Endometrial microvascular endothelial cells (primary cell): ENCODE data around the gene DYNLL2. TPM values are rescaled to one million over a fixed set of nuclear protein-coding genes. Genes with fewer than 3 reads are reported as not detected.
"Not testable (repeated sequence)": the region's sequence is repeated elsewhere in the genome, so short reads cannot be mapped to it uniquely, and the experiment has no call there.

ENCODE experiments used
- in situ Hi-C: cut with HindIII; loops from 2 replicates; pipeline ENCODE4 v1.10.0; 2017; ENCODE audit warnings: low sequenced_read_pairs, low pct_unique_long_range_greater_than_20kb; ENCODE audit errors: inconsistent ontology term
- total RNA-seq: library from RNA; depleted of rRNA; stranded (reverse); fragments of >200 nt; gene quantifications from one replicate; pipeline ENCODE4 v1.2.3, GENCODE V29; 2015; ENCODE audit errors: inconsistent ontology term

The DYNLL2 gene
- total RNA-seq, 1 donor from 2014 or later = 10.9 TPM

DNA sequence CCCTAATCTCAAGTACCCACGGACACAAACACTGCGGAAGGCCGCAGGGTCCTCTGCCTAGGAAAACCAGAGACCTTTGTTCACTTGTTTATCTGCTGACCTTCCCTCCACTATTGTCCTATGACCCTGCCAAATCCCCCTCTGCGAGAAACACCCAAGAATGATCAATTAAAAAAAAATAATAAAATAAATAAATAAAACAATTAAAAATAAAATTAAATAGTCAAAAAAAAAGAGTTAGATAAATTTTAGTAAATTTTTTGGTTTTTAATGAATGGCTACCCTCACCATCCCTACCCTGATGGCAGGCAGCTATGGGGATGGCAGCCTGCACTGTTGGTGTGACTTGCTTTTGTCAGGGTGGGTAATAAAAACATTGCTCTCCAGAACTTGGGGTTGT lies 60.1 kb downstream of the DYNLL2 start:
- in situ Hi-C loops = not testable (repeated sequence)

DNA sequence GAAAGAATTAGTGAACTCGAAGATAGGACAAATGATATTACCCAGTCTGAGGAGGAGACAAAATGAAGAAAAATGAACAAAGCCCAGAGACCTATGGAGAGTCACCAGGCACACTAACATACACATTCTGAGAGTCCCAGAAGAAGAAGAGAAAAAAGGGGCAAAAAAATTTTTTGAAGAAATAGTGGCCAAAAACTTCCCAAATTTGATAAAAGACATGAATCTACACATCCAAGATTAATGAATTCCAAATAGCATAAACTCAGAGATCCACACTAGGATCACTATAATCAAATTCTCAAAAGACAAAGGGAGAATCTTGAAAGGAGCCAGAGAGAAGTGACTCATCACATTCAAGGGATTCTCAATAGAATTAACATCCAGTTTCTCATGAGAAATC lies 61.6 kb downstream of the DYNLL2 start:
- in situ Hi-C loops = no loop called here

Other genes starting within 250 kb of the DYNLL2 start
- 94.2 TPM for gene MRPS23, start 233.4 kb upstream of the DYNLL2 start, total RNA-seq
- gene CUEDC1, start 128.0 kb upstream of the DYNLL2 start, total RNA-seq = 11.3 TPM
- 44.7 TPM for gene VEZF1, start 95.2 kb upstream of the DYNLL2 start, total RNA-seq
- 310 TPM for gene SRSF1, start 76.2 kb upstream of the DYNLL2 start, total RNA-seq
- not detected for gene OR4D1, start 65.0 kb downstream of the DYNLL2 start, total RNA-seq
- not detected for gene OR4D2, start 83.6 kb downstream of the DYNLL2 start, total RNA-seq
- gene EPX, start 109.3 kb downstream of the DYNLL2 start, total RNA-seq = not detected
- gene MKS1, start 135.8 kb downstream of the DYNLL2 start, total RNA-seq = 15.9 TPM
- not detected for gene LPO, start 155.2 kb downstream of the DYNLL2 start, total RNA-seq
- gene MPO, start 197.5 kb downstream of the DYNLL2 start, total RNA-seq = not detected
- not detected for gene TSPOAP1, start 245.4 kb downstream of the DYNLL2 start, total RNA-seq